ENCODE data around the gene ARHGAP22.

The ARHGAP22 gene

DNA sequence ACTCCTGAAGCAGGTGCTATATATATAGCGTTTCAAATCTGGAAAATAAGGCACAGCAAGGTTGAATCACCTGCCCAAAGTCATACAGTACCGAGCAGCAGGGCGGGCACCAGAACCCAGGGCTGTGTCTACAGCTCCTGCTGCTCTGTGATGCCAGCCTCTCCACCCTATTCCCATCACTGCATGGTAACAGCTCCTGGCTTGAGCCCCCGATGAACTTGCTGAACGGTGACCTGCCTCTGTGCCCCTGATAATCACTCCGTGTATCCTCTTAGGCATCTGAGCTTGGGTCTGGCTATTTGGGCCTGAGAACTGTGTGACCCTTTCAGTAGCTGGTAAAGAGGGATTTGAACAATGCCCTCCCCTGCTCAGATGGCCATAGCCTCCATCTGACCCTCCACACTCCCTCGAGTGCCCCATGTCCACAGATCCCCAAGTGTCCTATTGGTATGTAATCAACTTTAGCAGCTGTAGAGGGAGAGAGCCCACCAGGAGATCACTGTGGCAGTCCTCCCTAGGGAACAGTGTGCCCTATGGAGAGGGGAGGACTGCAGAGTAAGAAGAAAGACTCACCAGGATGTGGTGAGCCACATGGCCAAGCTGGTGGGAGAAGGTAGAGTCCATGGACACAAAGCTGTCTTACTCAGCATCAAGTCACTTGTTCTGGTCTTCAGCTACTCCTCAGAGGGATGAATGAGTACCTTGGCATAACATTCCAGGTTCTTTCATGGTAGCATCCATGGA lies 1.1 kb upstream of the ARHGAP22 start:
- no peak for DNase-seq

DNA sequence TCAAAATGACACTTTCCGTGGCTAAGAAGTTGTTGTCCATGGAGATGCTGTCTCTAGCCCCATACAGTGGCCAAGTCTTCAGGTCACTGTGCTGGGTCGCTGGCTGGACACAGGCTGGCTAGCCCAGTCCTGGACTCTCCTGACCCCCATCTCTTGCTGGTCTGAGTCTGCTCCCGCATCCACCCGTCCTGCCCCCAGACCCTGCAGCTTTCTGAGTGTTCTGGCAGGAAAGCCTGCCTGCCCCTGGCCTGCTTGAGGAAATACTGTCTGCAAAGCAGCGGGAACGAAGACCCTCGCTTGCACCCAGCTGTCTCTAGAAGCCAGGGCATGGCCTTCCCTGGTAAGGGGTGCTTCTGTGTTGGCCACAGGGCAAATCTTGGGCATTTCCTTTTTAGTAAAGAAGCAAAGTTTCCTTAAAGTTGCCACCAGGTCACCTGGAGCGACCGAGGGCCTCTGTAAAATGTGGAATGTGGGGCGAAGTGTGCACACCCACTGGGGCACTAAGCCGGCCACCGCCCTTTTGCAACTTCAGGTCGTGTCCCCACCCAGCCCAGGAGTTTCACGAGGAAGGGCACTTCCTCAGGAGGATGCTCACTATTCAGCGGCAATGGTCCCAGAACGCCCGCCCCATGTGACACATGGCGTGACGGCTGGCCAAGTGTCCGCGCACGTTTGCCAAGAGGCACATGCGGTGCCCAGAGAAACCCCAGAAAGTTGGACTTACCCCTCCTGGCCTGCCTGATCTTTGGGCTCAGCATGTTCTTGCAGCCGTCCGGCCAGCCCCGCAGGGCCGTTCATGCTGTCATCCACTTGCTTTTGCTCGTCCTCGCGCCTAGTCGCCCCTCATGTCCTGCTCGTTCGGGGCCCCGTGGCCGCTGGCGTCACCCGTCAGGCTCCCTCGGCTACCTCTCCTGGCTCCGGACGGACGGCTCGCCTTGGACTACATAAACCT lies 558 bp downstream of the ARHGAP22 start:
- DNase-seq, result no peak

DNA sequence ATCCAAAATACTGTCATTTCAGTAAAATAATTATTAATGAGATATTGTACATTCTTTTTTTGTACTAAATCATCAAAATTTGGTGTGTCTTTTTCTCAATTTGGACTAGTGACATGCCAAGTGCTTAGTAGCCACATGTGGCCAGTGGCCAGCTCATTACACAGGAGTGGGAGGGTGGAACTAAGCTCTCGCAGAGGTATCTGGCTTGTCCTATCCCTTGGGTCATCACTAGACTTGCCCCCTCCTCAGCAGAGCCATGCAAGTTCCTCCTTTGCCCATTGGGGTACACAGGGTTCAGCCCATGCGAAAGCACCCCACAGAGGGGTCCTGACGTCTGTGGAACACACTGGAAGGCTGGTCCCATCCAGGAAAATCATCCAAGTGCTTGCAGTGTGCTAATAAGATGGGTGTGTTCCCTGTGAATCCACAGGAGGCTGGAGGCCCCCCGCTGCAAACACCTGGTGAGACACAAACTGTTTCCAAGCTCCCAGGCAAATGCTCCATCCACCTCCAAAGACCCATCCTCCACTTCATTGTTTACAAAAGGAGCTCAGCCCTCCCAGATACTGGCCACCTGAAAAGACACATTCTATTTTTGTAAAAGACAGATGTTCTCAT lies 1.3 kb downstream of the ARHGAP22 start:
- no peak for DNase-seq

DNA sequence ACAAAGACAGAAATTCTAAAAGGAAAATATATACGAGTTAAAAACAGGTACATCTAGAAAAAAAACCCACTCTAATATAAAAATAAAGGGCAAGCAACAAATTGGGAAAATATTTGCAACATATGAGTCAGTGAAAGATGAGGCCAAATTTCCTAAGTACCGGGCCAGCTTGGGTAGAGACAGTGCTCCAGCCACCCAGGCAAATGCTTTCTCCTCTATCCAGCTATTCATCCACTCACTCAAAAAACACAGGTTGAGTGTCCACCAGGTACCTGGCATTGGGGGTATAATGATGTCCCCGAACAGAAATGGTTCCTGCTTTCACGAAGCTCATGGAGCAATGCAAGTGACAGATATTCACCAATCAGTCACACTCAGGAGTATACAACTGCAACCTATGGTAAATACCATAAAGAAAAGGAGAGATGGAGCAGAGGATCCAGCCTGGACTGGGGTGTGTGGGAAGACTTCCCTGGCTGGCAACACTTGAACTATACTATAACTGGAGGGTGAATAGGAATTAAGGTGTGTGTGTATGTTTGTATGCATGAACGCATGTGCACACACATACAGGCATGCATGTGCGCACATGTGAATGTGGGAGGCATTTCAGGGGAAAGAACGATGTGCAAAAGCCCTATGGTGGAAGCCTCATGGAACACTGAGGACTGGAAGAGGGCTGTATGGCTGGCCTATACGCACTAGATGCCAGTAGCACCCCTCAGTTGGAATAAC lies 2.3 kb downstream of the ARHGAP22 start:
- no peak for DNase-seq

DNA sequence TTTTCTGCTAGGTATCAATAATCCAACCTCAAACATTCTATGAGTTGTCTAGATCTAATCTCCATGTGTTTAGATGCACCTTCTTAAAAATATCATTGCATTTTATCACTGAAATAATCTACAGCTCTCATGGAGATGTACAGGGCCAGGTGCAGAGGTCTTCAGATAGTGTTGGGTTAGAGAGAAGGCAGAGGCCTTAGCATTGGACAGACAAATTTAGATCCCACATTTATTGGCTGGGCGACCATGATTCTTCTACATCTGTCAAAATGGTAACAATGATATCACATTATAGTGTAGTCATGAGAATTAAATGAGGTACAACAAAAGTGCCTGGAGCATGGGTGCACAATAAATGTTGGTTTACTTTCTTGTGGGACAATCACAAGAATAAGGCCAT lies 3.1 kb downstream of the ARHGAP22 start:
- no peak for DNase-seq

GRCh38 chr10:48600645-48601505 lies 4.0 kb downstream of the ARHGAP22 start:
- no peak for DNase-seq

DNA sequence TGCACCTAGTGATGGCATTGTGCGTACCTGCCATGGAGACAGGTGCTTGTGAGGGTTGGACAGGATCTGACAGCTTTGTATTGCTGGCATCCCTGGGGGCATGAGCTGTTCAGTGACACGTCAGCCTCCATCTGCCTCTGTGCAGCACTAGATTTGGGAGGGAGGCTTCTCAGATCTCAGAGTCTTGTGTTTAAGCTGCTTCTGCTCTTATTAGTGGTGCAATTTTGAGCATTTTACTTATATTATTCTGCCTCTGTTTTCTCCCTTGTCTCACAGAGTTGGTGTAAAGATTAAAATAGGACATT lies 5.1 kb downstream of the ARHGAP22 start:
- DNase-seq, result no peak

- DNase-seq, result no peak
These were observed 5.7 kb downstream of the ARHGAP22 start for GRCh38 chr10:48598936-48599829.

DNA sequence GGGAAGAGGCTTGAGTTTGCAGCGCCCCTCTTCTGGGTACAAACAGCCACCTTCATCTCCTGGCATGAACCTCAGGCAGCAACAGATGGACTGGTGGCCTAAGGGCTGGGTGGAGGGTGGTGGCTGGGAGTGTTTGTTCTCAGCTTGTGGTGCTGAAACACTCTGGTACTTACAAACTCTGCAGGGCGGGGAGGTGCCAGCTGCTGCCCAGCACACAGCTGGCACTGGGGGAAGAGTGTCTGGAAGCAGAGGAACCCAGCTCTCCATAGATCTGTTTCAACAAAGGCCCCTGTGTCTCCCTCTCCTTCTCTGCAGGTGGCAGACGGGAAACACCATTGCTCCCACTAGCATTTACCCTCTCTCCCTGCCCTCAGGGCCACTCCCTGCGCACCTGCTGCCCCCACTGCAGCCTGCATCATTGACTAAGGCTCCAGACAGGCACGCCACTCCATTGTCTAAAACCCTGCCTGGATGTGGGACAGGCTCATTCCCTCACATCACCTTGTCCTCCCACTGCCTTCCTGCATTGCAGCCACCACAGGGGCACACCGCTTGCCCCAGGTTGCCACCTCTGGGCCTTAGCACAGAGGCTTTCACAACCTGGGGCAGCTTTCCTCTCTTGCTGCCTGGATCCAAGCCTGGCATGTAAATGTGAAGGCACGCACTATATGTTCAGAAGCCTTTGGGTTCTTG lies 6.5 kb downstream of the ARHGAP22 start:
- no peak for DNase-seq

DNA sequence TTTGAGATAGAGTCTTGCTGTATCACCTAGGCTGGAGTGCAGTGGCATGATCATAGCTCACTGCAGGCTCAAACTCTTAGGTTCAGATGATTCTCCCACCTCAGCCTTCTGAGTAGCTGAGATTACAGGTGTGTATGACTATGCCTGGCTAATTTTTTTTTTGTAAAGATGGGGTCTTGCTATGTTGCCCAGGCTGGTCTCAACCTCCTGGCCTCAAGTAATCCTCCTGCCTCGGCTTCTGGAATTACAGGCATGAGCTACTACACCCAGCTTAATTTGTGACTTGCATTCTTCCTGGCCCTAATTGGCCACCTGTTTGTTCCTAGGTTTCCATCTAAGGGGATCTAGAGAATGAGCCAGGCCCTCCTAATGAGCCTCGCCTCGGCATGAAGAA lies 9.3 kb downstream of the ARHGAP22 start:
- no peak for DNase-seq

GRCh38 chr10:48594803-48595538 lies 9.9 kb downstream of the ARHGAP22 start:
- DNase-seq, result no peak

DNA sequence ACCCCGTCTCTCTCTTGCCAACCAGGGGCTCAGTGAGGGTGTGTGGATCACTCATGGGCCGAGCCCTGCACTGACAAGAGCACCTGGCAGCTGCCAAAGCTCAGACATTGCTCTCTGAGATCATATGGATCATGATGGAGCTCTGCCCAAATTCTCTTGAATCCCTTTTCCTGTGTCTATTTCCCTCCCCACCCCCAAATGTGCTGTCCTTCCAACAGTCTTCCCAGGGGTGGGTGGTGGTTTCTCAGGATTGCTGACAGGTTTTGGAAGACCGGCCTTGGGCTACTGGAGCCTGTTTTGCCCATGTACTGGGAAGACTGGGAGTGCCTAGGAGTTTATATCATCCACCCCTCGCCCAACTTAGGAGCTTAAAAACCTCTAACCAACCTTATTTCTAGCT lies 10.5 kb downstream of the ARHGAP22 start:
- DNase-seq, result no peak

GRCh38 chr10:48592346-48592745 lies 12.5 kb downstream of the ARHGAP22 start:
- no peak for DNase-seq

- DNase-seq, result no peak
These were observed 13.9 kb downstream of the ARHGAP22 start for GRCh38 chr10:48590945-48591344.

DNA sequence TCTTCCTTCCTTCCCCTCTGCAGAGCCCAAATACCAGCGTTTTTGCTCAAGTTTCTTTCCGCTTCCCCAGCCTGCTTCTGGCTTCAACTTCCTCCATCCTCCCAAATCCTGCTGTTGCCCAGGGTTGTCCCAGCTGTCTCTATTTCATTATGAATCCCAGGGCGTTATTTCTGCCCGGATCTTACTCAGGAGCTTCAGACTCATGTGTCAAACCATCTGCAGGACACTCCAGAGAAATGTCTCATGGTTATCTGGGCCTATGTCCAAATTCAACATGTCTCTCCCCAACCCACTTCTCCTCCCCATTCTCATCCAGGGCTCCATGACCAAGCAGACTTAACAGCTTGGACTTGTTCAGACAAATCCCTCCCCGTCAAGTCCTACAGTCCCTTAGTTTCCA lies 15.6 kb downstream of the ARHGAP22 start:
- DNase-seq, result no peak

- DNase-seq, result no peak
These were observed 17.1 kb downstream of the ARHGAP22 start for GRCh38 chr10:48587819-48588218.

GRCh38 chr10:48587101-48587500 lies 17.8 kb downstream of the ARHGAP22 start:
- DNase-seq, result no peak

- no peak for DNase-seq
These were observed 21.9 kb downstream of the ARHGAP22 start for GRCh38 chr10:48582970-48583369.

GRCh38 chr10:48580236-48580635 lies 24.6 kb downstream of the ARHGAP22 start:
- DNase-seq, result no peak

Measured in T-helper 2 cell (primary cell).